ENCODE data around the gene RGS14.

DNA sequence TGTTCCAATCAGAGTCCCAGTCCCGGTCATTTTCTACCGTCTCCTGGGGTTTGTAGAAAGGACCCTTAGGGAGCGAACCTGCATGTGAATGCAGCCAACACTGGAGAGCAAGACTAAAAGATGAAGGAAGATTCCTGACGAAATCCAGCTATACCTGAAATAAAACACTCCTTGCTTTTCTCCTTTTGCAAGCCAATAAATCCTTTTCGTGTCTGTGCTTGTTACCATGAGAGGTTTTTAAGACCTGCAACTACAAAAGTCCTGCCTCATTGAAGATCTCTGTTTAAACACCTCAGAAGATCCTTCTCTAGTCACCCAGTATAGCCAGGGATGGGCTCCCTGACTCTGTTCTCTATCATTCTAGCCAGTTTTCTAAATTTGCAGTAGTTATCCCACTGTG, 16.5 kb downstream of the RGS14 start:
- TF ChIP-seq, protein P1, sequence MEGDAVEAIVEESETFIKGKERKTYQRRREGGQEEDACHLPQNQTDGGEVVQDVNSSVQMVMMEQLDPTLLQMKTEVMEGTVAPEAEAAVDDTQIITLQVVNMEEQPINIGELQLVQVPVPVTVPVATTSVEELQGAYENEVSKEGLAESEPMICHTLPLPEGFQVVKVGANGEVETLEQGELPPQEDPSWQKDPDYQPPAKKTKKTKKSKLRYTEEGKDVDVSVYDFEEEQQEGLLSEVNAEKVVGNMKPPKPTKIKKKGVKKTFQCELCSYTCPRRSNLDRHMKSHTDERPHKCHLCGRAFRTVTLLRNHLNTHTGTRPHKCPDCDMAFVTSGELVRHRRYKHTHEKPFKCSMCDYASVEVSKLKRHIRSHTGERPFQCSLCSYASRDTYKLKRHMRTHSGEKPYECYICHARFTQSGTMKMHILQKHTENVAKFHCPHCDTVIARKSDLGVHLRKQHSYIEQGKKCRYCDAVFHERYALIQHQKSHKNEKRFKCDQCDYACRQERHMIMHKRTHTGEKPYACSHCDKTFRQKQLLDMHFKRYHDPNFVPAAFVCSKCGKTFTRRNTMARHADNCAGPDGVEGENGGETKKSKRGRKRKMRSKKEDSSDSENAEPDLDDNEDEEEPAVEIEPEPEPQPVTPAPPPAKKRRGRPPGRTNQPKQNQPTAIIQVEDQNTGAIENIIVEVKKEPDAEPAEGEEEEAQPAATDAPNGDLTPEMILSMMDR (IDR thresholded peaks at IDR 0.05; ENCODE audit: low read depth, low read length, poor library complexity, severe bottlenecking) = no peak
- no peak for TF ChIP-seq EZH2phosphoT487 (IDR thresholded peaks at IDR 0.05; ENCODE audit: borderline replicate concordance, low read length)

Data from DOHH2 (cell line).